HG02970 (cell line): ENCODE data around the gene SEC61B.

Source experiments
- ATAC-seq: cut with Tn5 transposase; IDR thresholded peaks from one replicate; pipeline ENCODE4 v1.9.1; 2021; ENCODE audit warnings: mild to moderate bottlenecking, moderate library complexity, moderate number of reproducible peaks; ENCODE audit not compliant: unreplicated experiment, low FRiP score

Gene SEC61B

GRCh38 chr9:99221621-99222415, at the start of gene SEC61B, which contains the start of gene ALG2:
Gene SEC61B, plus strand, starts transcription at chr9:99222282. Its CDS starts 82 bp downstream, at chr9:99222364.
Gene ALG2, minus strand, starts transcription at chr9:99221942. Its CDS starts 48 bp downstream, at chr9:99221894.
- peak; percentile 85 for ATAC-seq

- ATAC-seq: no peak
Measured at GRCh38 chr9:99173570-99174504, 48.2 kb upstream of the SEC61B start.

GRCh38 chr9:99176527-99177013, 45.5 kb upstream of the SEC61B start:
- ATAC-seq: no peak

GRCh38 chr9:99177576-99178366, 44.3 kb upstream of the SEC61B start:
- ATAC-seq: no peak

GRCh38 chr9:99178912-99179872, 42.9 kb upstream of the SEC61B start:
- no peak for ATAC-seq

- no peak for ATAC-seq
Measured at GRCh38 chr9:99180199-99180598, 41.9 kb upstream of the SEC61B start.

GRCh38 chr9:99180662-99181061, 41.4 kb upstream of the SEC61B start:
- ATAC-seq: no peak

GRCh38 chr9:99181206-99181605, 40.9 kb upstream of the SEC61B start:
- no peak for ATAC-seq

- no peak for ATAC-seq
Measured at GRCh38 chr9:99181621-99182020, 40.5 kb upstream of the SEC61B start.

GRCh38 chr9:99182356-99182755, 39.7 kb upstream of the SEC61B start:
- ATAC-seq: no peak

GRCh38 chr9:99183616-99184015, 38.5 kb upstream of the SEC61B start:
- ATAC-seq: no peak

GRCh38 chr9:99184110-99184474, 38.0 kb upstream of the SEC61B start:
- no peak for ATAC-seq

- ATAC-seq: peak; percentile 45
Measured at GRCh38 chr9:99184475-99185347, 37.4 kb upstream of the SEC61B start.

- no peak for ATAC-seq
Measured at GRCh38 chr9:99185348-99185632, 36.8 kb upstream of the SEC61B start.

GRCh38 chr9:99185934-99186333, 36.1 kb upstream of the SEC61B start:
- no peak for ATAC-seq

GRCh38 chr9:99187311-99187710, 34.8 kb upstream of the SEC61B start:
- no peak for ATAC-seq

- ATAC-seq: no peak
Measured at GRCh38 chr9:99189186-99189585, 32.9 kb upstream of the SEC61B start.

GRCh38 chr9:99189887-99190596, 32.0 kb upstream of the SEC61B start:
- no peak for ATAC-seq
